Measurements from ENCODE around the gene SLC5A10.
A peak's percentile ranks its signal among the peaks of the same experiment; 100 is the strongest.

SLC5A10 gene

GRCh38 chr17:18933102-18934058 is 18.6 kb upstream of the SLC5A10 start:
- TF ChIP-seq CTCF (IDR thresholded peaks at IDR 0.05): no peak
- H3K4me3 Mint-ChIP-seq: no peak overlapping the region
- peaks cover 4% of the 10 kb centered on the region for H3K4me1 Mint-ChIP-seq
- peak overlapping the region; percentile 61 for H3K27ac Mint-ChIP-seq
- no peaks in the 10 kb centered on the region for H3K9me3 Mint-ChIP-seq
- peaks cover 7% of the 10 kb centered on the region for H3K27me3 Mint-ChIP-seq (ENCODE audit: low read depth, poor library complexity)
- no peak for DNase-seq
- H3K36me3 Mint-ChIP-seq (ENCODE audit: low read depth): peaks cover 31% of the 10 kb centered on the region

DNA sequence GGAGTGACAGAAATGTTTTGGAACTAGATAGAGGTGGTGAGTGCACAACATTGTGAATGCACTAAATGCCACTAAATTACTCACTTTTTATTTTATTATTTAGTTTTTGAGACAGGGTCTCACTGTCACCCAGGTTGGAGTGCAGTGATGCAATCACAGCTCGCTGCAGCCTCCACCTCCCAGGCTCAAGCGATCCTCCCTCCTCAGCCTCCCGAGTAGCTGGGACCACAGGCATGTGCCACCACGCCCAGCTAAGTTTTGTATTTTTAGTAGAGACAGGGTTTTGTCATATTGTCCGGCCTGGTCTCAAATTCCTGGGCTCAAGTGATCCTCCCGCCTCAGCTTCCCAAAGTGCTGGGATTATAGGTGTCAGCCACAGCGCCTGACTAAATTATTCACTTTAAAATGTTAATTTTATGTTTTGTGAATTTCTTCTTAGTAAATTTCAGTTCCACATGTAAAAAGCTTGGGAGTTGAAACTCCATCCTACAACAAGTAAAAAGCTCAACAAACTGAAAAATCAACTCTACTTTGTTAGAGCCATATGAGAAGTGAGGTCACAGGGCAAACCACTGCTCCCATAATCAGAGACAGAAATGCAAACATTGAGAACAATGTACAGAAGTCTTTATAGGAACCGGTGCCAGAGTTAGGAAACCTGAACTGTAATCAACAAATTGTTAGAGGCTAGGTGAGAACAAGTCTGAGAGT is 13.8 kb upstream of the SLC5A10 start:
- H3K27ac Mint-ChIP-seq: no peak overlapping the region
- H3K4me3 Mint-ChIP-seq: no peak overlapping the region
- no peaks in the 10 kb centered on the region for H3K36me3 Mint-ChIP-seq (ENCODE audit: low read depth)
- DNase-seq: no peak
- no peak for TF ChIP-seq CTCF (IDR thresholded peaks at IDR 0.05)
- peaks cover 12% of the 10 kb centered on the region for H3K27me3 Mint-ChIP-seq (ENCODE audit: low read depth, poor library complexity)
- H3K4me1 Mint-ChIP-seq: peaks cover 5% of the 10 kb centered on the region
- peaks cover 5% of the 10 kb centered on the region for H3K9me3 Mint-ChIP-seq

- Mint-ChIP-seq H3K4me3 (no peak overlapping the region), H3K4me1 (peaks cover 5% of the 10 kb centered on the region), H3K36me3 (ENCODE audit: low read depth) (no peaks in the 10 kb centered on the region), H3K27ac (no peak overlapping the region), H3K9me3 (peaks cover 5% of the 10 kb centered on the region), H3K27me3 (ENCODE audit: low read depth, poor library complexity) (peaks cover 14% of the 10 kb centered on the region)
- no peak for TF ChIP-seq CTCF (IDR thresholded peaks at IDR 0.05)
- DNase-seq: no peak
These were observed 13.3 kb upstream of the SLC5A10 start for GRCh38 chr17:18938692-18939023.

- H3K27ac Mint-ChIP-seq: no peak overlapping the region
- H3K27me3 Mint-ChIP-seq (ENCODE audit: low read depth, poor library complexity): peaks cover 19% of the 10 kb centered on the region
- no peaks in the 10 kb centered on the region for H3K36me3 Mint-ChIP-seq (ENCODE audit: low read depth)
- no peak for DNase-seq
- H3K4me3 Mint-ChIP-seq: no peak overlapping the region
- no peak for TF ChIP-seq CTCF (IDR thresholded peaks at IDR 0.05)
- peaks cover 6% of the 10 kb centered on the region for H3K4me1 Mint-ChIP-seq
- peaks cover 5% of the 10 kb centered on the region for H3K9me3 Mint-ChIP-seq
These were observed 7.3 kb upstream of the SLC5A10 start for GRCh38 chr17:18944646-18945045.

DNA sequence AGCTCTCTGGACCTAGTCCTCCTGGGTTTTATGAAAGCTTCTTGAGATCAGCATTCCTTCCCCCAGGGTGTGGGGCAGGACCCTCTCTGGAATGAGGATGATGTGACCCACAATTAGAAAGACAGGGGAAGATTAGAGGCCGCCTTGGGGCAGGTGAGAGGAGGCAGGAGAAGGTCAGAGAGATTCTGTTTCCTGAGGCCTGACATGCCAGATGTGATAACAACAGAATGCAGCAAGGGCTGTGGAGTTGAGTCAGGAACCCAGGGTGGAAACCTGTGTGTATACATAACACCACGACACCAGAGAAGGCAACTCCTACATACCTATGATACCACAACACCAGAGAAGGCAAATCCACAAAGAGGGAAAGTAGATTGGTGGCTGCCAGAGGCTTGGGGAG is 5.4 kb upstream of the SLC5A10 start:
- Mint-ChIP-seq H3K4me3 (no peak overlapping the region), H3K27me3 (ENCODE audit: low read depth, poor library complexity) (peaks cover 30% of the 10 kb centered on the region), H3K36me3 (ENCODE audit: low read depth) (no peaks in the 10 kb centered on the region), H3K27ac (peak overlapping the region; percentile 59), H3K9me3 (no peaks in the 10 kb centered on the region), H3K4me1 (peaks cover 6% of the 10 kb centered on the region)
- DNase-seq: no peak
- TF ChIP-seq CTCF (IDR thresholded peaks at IDR 0.05): no peak

All from nephron progenitor cell (in vitro differentiated cells).